Nephron progenitor cell (in vitro differentiated cells): ENCODE measurements around the gene FN3KRP.

Source experiments
- DNase-seq: peaks from one replicate; pipeline ENCODE4 v3.0.0; 2021
- H3K27ac Mint-ChIP-seq: 2 replicates; pipeline ENCODE4 v1.8.0; 2021; ENCODE audit warnings: mild to moderate bottlenecking, moderate library complexity, mixed read lengths
- H3K27me3 Mint-ChIP-seq: 2 replicates; pipeline ENCODE4 v1.8.0; 2021; ENCODE audit warnings: mild to moderate bottlenecking, low read depth, mixed read lengths; ENCODE audit not compliant: poor library complexity
- H3K36me3 Mint-ChIP-seq: 2 replicates; pipeline ENCODE4 v1.8.0; 2021; ENCODE audit warnings: low read depth, mixed read lengths
- H3K4me1 Mint-ChIP-seq: 2 replicates; pipeline ENCODE4 v1.8.0; 2021; ENCODE audit warnings: mixed read lengths
- H3K4me3 Mint-ChIP-seq: 2 replicates; pipeline ENCODE4 v1.8.0; 2021; ENCODE audit warnings: mild to moderate bottlenecking, moderate library complexity, mixed read lengths
- H3K9me3 Mint-ChIP-seq: 2 replicates; pipeline ENCODE4 v1.8.0; 2021; ENCODE audit warnings: mild to moderate bottlenecking, moderate library complexity, mixed read lengths
- TF ChIP-seq, protein P1 (sequence below): fragments of 200-600 bp; sonication (generic); IDR thresholded peaks from 2 replicates; pipeline ENCODE4 v1.5.0; 2021; ENCODE audit warnings: antibody characterized with exemption

Gene FN3KRP

DNA sequence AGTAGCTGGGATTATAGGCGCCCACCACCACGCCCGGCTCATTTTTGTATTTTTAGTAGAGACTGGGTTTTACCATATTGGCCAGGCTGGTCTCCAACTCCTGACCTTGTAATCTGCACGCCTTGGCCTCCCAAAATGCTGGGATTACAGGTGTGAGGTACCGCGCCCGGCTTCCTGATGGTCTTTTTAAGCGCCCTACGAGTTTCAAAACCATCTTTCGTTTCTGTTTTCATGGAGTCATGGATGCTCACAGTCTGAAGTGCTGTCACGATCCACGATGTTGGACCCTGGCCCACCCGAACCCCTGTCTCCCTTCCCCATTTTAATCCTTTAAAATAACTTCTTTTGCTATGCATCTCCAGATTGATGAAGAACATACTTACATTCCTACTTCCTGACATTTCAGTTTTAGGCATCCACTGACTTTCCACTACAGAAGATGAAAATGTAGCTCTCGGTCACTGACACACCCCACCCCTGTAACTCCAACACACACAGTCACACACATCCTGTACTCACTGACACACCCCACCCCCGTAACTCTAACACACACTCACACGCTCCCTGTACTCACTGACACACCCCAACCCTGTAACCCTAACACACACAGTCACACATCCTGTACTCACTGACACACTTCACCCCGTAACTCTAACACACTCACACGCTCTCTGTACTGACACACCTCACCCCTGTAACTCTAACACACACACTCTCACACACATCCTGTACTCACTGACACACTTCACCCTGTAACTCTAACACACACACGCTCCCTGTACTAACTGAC lies 45.6 kb upstream of the FN3KRP start:
- TF ChIP-seq, protein P1, sequence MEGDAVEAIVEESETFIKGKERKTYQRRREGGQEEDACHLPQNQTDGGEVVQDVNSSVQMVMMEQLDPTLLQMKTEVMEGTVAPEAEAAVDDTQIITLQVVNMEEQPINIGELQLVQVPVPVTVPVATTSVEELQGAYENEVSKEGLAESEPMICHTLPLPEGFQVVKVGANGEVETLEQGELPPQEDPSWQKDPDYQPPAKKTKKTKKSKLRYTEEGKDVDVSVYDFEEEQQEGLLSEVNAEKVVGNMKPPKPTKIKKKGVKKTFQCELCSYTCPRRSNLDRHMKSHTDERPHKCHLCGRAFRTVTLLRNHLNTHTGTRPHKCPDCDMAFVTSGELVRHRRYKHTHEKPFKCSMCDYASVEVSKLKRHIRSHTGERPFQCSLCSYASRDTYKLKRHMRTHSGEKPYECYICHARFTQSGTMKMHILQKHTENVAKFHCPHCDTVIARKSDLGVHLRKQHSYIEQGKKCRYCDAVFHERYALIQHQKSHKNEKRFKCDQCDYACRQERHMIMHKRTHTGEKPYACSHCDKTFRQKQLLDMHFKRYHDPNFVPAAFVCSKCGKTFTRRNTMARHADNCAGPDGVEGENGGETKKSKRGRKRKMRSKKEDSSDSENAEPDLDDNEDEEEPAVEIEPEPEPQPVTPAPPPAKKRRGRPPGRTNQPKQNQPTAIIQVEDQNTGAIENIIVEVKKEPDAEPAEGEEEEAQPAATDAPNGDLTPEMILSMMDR, result no peak

DNA sequence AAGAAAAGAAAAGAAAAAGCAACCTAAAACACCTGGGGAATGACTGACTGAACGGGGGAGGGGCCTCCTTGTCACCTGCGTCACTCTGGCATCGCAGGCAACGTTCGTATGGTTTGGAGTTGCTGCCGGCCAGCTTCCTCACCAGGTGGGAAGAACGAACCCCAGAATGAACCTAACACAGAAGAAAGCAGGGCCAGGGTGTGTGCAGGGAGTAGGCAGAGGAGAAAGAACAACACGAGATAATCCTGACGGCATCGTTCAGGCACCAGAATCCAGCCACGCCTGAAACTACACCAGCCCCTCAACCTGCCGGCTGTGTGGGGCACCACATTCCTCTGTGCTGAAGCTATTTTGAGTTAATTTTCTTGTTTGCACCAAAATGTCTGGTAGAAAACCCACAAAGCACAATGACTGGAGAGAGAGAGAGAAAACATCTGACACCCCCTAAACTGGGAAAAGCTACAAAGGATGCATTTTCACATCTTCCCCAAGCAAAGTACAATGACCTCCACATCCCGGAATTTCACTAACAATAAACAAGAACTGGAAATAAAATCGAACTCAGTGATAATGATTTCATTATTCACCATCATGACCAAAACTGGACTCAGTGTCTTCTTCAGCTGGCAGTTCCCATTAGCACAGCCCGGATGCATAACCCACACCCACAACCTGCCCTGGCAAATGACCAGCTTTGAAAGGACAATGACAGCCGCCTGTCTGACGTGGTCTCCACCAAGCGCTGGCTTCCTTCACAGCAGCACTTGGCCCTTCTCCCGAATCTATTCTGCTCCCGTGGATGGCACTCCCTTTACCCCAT lies 41.6 kb upstream of the FN3KRP start:
- TF ChIP-seq, protein P1, result no peak
- H3K27me3 Mint-ChIP-seq, result peaks cover 10% of the 10 kb centered on the region
- peaks cover 8% of the 10 kb centered on the region for H3K4me1 Mint-ChIP-seq
- H3K9me3 Mint-ChIP-seq, result no peaks in the 10 kb centered on the region
- no peak for DNase-seq
- H3K27ac Mint-ChIP-seq, result no peak overlapping the region
- no peaks in the 10 kb centered on the region for H3K36me3 Mint-ChIP-seq
- H3K4me3 Mint-ChIP-seq, result no peak overlapping the region

More for the DNA sequence above, 45.6 kb upstream of the FN3KRP start:
- no peak for DNase-seq
- Mint-ChIP-seq H3K27me3 (peaks cover 8% of the 10 kb centered on the region), H3K9me3 (no peaks in the 10 kb centered on the region), H3K27ac (no peak overlapping the region), H3K36me3 (no peaks in the 10 kb centered on the region), H3K4me3 (no peak overlapping the region), H3K4me1 (peaks cover 8% of the 10 kb centered on the region)

DNA sequence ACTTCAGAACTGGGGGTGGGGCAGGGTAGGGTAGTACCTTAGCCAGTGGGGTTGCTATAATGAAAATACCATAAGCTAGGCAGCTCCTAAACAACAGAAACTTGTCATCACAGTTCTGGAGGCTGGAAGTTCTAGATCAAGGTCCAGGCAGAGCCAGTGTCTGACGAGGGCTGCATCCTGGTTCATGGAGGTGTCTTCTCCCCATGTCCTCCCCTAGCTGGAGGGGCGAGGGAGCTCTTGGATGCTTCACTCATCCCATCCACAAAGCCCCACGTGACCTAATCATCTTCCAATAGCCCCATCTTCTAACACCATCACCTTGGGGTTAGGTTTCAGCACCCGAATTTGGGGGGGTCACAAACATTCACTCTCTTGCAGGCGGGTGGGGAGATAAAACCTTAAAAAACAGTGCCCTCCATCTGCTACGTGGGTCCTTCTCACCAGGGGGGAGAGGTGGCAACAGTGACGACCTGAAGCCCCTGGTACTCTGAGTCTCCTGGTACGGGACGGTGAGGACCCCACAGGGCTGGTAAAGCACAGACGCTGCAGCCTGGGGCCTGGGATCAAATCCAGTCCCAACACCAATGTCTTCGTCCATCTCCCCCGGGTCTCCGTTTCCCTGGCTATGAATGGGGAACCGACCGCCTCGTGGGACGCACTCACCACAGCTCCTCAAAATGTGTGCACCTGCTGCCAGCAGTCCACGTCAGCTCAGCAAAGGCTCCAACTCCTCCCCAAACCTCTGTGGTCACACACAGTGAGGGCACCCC lies 40.8 kb upstream of the FN3KRP start:
- peaks cover 1% of the 10 kb centered on the region for H3K9me3 Mint-ChIP-seq
- no peak for DNase-seq
- H3K36me3 Mint-ChIP-seq, result no peaks in the 10 kb centered on the region
- TF ChIP-seq, protein P1, result no peak
- no peak overlapping the region for H3K4me3 Mint-ChIP-seq
- H3K27ac Mint-ChIP-seq, result no peak overlapping the region
- peaks cover 8% of the 10 kb centered on the region for H3K4me1 Mint-ChIP-seq
- peaks cover 10% of the 10 kb centered on the region for H3K27me3 Mint-ChIP-seq

DNA sequence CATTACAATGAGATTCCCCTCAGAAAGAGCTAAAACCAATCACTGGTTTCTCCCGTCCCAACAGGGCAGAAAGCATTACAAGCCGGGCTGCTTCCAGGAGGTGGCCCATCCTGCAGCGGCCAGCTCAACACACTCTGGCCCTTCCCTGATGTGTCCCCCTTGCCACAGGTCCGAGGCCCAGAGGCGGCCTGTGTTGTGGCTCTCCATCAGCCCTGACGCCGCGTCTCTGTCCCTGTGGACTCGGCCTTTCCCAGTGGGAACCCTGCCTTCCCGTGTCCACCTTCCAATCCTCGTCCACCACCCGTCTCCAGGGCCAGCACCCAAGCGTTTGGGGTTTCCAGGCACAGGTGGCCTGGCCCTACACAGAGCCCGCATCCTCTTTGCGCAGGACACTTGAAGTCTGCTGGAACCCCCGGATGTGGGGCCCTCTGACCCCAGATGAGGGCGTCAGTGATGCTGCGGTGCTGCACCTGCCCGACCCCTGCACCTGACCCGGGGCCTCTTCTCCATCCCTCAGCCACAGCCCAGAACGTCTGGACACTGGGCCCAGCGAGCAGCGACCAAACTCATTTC lies 39.1 kb upstream of the FN3KRP start:
- H3K36me3 Mint-ChIP-seq, result peaks cover 8% of the 10 kb centered on the region
- no peak for DNase-seq
- H3K4me1 Mint-ChIP-seq, result peaks cover 8% of the 10 kb centered on the region
- no peak overlapping the region for H3K4me3 Mint-ChIP-seq
- H3K27me3 Mint-ChIP-seq, result peaks cover 9% of the 10 kb centered on the region
- H3K27ac Mint-ChIP-seq, result peak overlapping the region; percentile 23
- H3K9me3 Mint-ChIP-seq, result peaks cover 18% of the 10 kb centered on the region
- TF ChIP-seq, protein P1, result no peak

DNA sequence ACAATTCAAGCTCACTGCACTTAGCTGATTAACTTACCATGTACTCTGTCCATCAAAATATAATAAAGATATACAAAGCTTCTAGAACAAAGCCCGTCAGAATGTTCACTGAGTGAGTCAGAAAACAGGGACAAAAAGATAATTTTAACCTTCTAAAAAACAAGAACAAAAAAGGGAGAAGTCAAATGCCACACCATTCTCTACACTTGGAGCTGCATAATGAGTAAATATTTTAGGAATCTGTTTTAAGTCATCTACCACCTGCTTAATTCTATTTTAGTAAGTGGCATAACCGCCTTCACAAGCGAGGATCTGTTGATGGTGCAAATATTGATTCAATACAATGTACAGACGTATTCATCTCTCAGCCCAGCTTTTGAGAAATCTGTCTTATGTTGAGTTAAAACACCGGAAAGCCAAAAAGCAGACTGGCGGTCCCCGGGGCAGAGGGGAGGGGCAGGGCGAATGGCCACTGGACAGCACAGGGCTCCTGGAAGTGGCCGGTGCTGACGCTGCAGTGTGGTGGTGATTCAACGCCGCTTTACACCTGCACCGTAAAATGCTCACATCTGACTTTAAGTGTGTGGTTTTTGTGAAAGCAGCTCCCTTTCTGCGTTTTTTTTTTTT lies 38.1 kb upstream of the FN3KRP start:
- peaks cover 8% of the 10 kb centered on the region for H3K36me3 Mint-ChIP-seq

More for the DNA sequence above, 38.1 kb upstream of the FN3KRP start:
- TF ChIP-seq, protein P1, result no peak
- Mint-ChIP-seq H3K9me3 (peaks cover 22% of the 10 kb centered on the region), H3K27ac (no peak overlapping the region), H3K4me3 (no peak overlapping the region), H3K4me1 (peaks cover 8% of the 10 kb centered on the region), H3K27me3 (peaks cover 9% of the 10 kb centered on the region)
- no peak for DNase-seq
